ENCODE data around the gene NTMT2.

DNA sequence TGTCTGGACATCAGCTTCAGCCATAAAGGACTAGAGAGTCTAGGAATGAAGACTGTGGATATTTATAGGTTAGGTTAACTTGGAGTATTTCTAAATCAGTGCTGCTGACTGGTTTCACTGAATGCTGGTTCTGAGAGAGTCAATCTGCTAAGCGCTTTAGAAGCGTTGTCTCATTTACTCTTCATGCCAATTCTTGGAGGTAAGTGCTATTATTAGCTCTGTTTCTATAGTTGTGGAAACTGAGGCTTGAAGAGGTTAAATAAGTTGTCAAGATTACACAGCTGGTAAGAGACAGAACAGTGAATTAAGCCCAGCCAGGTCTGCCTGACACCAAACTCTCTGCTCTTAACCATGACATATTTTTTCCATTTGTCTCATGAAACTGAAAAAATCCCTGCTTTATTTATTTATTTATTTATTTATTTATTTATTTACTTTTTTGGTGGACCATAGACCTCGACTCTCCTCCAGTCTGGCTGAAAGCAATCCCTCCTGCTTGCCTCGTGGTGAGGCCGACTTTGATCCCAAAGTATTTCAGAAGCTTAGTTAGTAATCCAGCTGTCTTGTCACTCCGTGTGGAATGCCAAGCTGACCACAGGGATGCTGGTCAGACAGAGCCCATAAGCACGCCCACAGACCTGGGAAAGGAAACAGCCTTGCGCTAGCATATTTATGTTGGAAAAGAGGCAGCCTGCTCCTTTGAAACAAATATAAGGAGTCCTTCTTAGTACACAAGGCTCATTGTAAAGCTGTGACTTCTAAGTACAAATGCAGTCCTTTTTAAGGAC is 16.9 kb downstream of the NTMT2 start:
- TF ChIP-seq CTCF (IDR thresholded peaks at IDR 0.05; ENCODE audit: poor library complexity, severe bottlenecking) (no peak), POLR2AphosphoS5 (IDR thresholded peaks at IDR 0.05) (no peak), TAF1 (IDR thresholded peaks at IDR 0.05; ENCODE audit: low read depth) (no peak), EZH2 (IDR thresholded peaks at IDR 0.05; ENCODE audit: borderline replicate concordance, insufficient read depth, low read length, poor library complexity, severe bottlenecking) (no peak), MXI1 (conservative IDR thresholded peaks at IDR 0.05; ENCODE audit: poor library complexity, severe bottlenecking) (no peak), RAD21 (conservative IDR thresholded peaks at IDR 0.05) (no peak), SMC3 (conservative IDR thresholded peaks at IDR 0.05; ENCODE audit: poor library complexity) (no peak), EP300 (conservative IDR thresholded peaks at IDR 0.05; ENCODE audit: poor library complexity, severe bottlenecking) (no peak)
- TF ChIP-seq, protein P1, sequence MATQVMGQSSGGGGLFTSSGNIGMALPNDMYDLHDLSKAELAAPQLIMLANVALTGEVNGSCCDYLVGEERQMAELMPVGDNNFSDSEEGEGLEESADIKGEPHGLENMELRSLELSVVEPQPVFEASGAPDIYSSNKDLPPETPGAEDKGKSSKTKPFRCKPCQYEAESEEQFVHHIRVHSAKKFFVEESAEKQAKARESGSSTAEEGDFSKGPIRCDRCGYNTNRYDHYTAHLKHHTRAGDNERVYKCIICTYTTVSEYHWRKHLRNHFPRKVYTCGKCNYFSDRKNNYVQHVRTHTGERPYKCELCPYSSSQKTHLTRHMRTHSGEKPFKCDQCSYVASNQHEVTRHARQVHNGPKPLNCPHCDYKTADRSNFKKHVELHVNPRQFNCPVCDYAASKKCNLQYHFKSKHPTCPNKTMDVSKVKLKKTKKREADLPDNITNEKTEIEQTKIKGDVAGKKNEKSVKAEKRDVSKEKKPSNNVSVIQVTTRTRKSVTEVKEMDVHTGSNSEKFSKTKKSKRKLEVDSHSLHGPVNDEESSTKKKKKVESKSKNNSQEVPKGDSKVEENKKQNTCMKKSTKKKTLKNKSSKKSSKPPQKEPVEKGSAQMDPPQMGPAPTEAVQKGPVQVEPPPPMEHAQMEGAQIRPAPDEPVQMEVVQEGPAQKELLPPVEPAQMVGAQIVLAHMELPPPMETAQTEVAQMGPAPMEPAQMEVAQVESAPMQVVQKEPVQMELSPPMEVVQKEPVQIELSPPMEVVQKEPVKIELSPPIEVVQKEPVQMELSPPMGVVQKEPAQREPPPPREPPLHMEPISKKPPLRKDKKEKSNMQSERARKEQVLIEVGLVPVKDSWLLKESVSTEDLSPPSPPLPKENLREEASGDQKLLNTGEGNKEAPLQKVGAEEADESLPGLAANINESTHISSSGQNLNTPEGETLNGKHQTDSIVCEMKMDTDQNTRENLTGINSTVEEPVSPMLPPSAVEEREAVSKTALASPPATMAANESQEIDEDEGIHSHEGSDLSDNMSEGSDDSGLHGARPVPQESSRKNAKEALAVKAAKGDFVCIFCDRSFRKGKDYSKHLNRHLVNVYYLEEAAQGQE (IDR thresholded peaks at IDR 0.05; ENCODE audit: borderline replicate concordance) = no peak
